NCI-H526 (cell line): Measurements from ENCODE around the gene TAC3.
"Not testable (repeated sequence)": the region's sequence is repeated elsewhere in the genome, so short reads cannot be mapped to it uniquely, and the experiment has no call there.

ENCODE experiments used
- DNase-seq, 2 experiments: peaks; one replicate each; lab custom pipeline; 2025; lab: John Stamatoyannopoulos, UW

TAC3 gene

DNA sequence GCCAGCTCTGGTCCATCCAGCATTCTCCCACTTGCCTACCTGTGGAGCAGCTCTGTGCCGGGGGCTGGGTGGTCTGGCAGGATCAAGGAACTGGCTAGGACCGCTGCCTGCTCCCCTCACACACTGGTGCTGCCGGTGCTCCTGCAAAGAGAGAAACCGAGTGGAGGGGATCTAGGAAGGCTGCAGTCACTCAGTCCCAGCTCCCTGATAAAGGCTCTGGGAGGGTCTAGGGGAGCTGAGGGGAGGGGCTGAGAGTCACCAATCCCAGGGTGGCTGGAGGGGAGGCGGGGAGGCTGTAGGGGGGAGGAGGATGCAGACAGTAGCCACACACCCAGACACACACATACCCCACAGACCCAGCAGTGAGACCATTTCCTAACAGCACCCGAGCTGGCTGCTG is at the start of gene TAC3:
TSS of gene TAC3 (minus strand) at position 182 of the 400 bp plus-strand sequence. CDS start 732 bp downstream, outside the sequence.
- DNase-seq, result no peak

DNA sequence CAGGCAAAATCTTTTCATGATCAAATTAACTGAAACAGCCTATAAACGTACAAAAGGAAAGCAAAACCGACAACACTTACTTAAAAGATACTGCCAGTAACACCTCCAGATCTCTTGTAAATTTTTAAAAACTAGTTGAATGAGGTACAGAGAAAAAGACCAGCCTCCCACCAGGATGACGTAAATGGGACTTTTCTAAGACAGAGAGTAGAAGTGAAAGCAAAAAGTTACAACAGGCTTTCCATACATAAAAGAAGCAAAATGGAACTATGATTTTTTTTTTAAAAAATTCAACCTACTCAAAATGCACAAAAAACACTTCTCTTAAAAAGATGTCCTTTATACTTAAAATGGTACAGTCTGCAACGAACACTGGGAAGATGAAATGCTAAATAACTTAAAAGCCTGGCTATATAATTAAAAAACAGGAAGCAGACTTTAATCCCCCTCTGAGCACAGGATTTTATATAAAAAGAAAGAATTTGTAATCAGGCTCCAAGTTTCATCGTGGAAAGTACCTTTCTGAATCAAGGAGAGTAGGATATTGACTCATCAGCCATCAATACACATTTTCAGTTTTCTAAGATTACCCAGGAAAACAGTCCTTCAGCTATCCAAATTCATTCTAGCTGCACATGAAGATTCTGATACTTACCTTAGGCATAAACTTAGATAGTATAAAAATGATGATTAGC is 47.8 kb upstream of the TAC3 start:
- DNase-seq, result no peak

DNA sequence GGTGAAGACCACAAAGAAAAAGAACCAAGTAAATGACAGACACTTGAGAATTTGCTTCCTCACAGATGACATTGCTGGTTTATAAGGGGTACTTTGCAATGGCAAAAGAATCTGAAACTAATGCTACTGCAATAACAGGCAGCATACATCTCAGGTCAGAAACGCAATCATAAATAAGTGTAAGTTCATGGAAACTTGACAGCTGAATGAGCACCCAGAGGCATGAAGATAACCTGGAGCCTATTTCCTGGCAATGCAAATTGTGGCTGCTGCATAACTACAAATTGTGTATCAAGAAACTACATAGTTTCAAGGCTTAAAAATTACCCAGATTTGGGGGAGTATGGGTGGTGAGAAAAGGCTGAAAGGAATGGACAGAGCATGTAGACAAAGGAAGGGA is 42.1 kb upstream of the TAC3 start:
- DNase-seq, result no peak

DNA sequence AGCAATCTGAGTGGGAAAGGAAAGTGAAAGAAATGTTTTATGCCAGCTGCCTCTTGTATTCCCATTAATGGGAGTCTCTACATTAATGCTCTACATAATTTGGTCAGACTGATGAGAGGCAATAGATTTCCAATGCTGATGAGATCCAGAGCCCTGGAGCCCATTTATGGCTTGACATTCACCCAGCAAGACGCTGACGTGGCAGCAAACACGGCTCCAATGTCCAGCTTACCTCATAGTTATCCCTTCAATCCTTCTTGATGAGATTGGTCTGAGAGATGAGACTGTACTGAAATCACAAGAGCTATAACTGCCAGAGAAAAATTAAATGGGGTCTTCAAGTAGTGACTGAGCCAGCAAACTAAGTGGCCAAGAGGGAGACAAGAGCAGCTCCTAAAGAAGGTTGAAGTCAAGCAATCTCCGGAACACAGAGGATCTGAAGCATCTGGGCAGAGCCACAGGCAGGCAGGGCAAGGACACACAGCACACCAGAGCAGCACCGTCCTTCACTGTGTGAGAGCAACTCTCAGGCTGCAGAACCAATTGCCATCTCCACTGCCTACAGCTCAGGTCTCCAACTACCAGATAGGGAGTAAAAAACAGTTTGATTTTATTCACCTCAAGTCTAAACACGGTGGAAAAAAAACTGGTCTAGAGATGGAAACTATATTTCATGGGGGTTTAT is 40.9 kb upstream of the TAC3 start:
- no peak for DNase-seq

DNA sequence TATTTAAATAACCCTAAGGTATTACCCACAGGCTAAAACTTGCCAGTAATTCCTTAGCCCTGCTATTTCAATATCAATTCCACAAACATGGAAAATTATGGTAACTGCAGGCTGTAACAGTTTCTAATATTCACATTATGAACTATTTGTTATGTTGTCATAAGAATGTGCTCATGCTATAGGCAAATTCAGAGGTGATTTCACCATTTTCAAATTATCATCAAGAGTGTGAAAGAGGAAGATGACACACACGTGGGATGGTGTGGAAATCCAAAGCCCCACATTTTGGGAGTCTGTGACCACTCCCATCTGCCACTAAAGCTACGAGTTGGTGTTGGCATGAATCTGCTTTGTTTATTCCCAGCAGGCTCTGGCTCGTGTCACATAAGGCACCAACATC is 39.5 kb upstream of the TAC3 start:
- DNase-seq, result no peak

DNA sequence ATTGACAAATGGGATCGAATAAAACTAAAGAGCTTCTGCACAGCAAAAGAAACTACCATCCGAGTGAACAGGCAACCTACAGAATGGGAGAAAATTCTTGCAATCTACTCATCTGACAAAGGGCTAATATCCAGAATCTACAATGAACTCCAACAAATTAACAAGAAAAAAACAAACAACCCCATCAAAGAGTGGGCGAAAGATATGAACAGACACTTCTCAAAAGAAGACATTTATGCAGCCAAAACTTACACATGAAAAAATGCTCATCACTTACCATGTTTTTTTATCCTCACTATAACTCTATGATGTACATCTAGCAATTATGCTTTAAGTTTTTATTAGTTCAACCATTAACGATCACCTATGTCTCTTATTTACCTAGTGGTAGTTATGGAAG is 37.6 kb upstream of the TAC3 start:
- DNase-seq, result not testable (repeated sequence)

DNA sequence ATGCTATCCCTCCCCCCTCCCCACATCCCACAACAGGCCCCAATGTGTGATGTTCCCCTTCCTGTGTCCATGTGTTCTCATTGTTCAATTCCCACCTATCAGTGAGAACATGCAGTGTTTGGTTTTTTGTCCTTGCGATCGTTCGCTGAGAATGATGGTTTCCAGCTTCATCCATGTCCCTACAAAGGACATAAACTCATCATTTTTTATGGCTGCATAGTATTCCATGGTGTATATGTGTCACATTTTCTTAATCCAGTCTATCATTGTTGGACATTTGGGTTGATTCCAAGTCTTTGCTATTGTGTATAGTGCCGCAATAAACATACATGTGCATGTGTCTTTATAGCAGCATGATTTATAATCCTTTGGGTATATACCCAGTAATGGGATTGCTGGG is 36.8 kb upstream of the TAC3 start:
- not testable (repeated sequence) for DNase-seq

DNA sequence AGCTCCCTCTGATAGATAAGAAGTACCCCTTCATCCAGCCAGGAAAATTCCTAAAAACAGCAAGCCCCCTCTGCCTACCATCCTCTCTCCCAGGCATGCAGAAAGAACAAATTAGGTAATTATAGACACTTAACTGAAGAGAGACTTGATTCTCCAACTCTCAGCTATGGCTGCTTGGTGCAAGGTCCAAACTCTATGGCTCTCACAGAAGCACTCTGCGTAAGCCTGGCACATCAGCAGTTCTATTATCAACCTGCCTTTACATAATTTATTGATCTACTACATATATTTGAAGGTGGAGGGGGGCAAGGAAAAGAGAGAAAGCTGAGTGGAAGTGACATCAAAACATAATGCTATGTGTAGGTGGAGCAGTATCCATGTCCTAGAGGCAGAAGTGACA is 34.7 kb upstream of the TAC3 start:
- DNase-seq, result no peak

DNA sequence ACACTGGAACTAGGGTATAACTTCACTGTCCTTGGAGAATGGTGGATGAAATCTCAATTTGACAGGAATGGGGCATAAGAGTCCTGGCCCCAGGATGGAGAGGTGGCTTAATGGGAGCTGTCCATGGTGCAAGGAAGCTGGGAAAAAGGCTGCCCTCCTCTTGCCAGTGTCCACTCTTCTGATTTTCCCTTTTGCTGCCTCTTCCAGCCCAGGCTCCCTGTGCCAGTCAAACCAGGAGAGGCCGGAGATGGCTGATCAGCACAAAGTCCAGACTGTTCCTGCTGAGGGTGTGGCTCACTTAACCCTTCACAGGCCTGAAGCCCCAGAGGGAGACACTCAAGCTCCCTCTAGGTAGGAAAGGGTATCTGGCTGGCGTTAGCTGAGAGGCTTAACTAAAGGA is 33.6 kb upstream of the TAC3 start, which contains the start of gene MYO1A:
TSS of gene MYO1A (minus strand) at position 240 of the 400 bp plus-strand sequence. CDS start 1,806 bp downstream, outside the sequence.
- DNase-seq, result peak in 1 of 2 experiments; percentile 40

DNA sequence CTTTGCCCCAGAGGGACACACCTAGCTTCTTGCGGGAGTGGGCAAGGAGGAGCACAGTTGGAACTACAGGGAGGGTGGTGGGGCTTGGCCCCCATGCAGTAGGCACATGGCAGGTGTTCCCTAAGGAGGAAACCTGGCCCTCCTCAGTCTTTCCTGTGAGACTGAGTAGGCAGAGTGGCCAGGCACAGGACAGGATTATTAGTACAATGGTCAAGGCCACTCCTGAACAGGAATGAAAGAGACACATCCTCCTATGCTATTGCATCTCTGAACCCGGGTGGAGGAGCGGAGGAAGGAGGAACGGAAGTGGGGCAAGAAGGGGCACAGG is 32.8 kb upstream of the TAC3 start:
- DNase-seq, result no peak

DNA sequence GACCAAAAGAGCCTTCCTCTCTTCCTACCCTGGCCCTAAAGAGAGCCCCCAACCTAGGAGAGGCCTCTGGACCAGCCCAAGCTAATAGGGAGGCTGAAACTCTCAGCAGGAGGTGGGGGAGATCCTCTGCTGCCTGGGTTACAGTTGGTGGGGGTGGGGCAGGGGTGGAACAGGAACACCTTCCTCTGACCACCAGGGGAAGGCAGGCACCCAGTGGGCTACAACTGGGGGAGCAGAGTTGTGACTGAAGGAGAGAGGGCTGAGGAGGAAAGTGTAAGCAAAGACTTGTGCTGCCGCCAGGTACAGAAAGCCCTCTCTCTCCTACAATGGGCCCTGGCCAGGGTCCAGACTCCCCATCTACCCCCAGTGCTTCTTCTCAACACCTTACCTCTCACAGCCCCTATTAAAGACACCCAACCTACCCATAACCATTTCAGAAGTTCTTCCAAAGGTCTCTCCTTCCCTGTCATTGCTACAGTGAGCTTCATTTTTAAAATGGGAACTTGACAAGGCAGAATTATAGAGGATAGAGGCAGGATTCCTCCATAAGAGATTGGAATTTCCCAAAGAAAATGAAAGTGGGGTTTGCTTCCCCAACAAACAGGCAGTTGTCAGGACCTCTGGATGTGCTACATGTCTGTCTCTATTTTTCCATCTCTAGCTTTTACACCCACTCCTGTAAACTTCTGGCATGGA is 32.2 kb upstream of the TAC3 start:
- no peak for DNase-seq

DNA sequence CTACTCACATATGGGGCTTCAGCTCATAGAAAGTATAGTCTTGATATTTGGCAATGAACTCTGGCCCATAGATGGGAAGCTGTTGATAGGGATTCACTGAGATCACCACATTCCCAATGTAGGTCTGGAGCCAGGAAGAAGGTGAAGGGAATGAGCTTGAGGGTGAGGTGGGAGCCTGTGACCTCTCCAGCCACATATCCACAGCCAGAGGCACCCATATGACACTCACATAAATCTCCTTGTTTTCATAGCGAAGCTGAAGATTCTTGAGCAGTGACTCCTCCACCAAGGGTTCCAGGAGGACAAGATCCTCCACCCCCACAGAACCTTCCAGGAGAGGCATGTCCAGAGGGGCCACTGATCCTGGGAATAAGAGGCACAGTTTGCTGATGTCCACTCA is 31.7 kb upstream of the TAC3 start:
- DNase-seq, result no peak

DNA sequence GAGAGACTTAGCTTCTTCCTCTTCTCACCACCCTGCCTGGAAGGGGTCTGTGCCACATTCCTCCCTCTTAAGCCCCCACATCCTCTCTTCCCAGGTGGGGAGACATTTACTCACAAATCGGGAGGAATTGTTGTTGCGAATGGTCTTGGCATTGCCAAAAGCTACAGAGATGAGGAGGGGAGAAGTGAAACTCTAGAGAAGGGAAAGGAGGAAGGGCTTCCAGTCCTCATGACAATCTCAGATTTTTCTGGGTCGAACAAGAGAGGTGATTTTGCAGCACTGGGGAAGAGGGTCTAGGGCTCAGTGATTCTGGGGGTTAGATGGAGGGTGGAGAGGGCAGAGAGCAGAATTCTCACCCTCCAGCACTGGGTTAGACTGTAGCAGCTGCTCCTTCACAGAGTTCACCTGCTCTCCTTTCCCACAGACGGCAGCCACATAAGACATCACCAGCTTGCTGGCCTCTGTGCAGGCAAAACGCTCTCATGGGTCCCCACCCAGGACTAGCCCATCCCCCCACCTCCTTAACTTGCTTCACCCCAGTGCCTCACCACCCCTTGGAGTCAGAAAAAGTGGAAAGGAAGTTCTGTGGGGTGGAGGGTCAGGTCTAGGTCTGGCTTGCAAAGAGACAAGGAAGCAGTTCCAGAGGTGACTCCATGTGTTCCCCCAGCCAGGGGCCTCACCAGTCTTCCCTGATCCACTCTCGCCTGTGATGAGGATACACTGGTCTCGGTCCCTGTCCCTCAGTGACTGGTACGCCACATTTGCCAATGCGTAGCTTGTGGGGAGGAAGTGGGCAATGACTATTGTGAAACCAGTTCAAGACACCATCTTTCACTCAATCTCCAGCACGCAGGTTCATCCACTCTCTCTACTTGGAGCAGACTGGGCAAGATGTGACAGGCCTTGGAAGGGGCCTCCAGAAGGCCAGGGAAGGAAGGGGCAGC is 30.9 kb upstream of the TAC3 start:
- DNase-seq, result no peak

DNA sequence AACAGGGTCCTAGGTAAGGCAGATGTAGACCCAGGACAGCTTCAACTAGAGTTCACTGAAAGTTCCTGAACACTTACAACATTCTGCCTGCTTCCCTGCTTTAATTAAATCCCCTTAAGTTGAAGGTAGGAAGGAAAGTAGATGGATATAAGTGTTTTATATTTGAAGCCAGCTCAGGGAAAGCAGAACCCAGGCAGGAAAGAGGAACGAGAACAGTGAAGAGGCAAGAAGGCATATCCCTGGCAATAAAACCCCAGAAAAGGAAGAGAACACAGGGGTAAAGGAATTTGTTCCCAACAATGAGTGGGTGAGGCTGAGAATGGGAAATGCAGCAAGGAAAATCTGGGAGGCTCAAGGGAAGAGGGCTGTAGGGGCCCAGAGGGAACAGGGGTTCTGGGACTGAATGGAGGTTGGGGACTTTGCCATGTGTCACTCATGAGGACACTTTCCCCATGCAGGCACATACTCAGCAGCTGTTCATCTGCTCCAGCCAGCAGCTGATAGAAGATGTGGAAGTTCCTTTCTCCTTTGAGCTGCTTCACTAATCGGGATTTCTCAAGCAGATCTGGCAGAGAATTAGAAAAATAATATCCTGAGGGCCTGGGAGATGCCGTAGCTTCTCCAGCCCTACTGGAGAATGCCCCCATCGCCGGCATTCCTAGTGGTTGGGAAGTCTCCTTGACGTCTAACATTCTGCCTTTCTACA is 29.9 kb upstream of the TAC3 start:
- DNase-seq, result no peak

DNA sequence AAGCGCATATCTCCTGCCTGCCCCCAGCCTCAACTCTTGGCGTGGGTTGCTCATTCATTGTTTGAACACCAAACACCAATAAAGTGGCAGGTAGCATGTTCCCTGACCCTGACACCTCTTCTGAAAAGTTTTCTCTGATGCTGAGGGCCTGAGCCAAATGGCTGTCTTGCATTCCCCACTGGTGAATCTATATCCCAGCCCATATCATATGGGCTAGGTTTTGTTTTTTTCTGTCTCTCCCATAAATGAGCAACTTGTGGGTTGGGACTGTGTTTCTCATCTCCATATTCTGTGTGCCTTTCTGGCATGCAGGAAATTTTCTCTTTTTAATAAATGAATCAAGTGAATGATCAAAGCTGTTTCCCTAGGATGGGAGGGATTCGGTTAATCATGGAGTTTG is 28.6 kb upstream of the TAC3 start:
- DNase-seq, result no peak

DNA sequence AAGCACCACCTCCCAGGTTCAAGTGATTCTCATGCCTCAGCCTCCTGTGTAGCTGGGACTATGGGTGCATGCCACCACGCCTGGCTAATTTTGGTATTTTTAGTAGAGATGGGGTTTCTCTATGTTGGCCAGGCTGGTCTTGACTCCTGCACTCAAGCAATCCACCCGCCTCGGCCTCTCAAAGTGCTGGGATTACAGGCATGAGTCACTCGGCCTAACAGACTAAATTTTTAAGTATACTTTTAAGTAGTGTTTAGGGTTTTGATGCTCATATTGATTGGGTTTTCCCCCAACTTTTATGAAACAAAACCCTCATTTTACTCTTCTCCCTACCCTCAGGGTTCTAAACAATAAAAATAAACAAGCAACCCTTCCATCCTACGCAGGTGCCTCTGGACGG is 28.1 kb upstream of the TAC3 start:
- no peak for DNase-seq

DNA sequence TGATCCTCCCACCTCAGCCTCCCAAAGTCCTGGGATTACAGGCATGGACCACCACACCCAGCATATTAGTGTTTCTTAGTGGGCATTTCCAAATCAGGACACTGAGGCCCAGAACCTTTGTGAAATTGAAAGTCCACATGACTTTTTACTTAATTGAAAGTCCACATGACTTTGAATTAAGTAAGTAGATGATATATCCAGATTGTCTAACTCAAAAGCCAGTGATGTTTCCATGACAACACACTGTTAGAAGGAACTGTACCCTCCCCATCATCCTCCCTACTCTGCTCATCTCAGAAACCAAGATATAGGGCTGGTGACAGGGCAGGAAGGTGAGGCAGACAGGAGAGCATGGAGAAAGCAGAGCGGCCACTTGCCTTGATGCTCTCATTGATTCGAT is 26.4 kb upstream of the TAC3 start:
- DNase-seq, result no peak

DNA sequence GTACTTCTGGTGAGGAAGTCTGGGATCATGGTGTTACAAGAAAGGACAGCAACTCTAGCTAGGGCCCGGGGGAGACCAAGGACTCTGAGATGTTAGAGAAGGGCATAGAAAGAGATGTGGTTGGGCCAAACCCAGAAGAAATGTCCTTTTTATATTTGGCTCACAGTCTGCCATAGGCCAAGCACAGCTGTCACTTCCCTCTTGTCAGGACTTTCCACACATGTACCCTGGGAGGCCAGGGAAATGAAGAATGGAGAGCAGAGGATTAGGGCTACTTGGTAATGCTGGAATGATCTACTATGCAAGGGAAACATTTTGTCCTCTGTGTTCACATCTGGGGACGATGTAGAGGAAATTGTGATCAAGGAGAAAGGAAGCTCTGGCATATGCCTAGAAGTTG is 24.4 kb upstream of the TAC3 start:
- DNase-seq, result no peak

DNA sequence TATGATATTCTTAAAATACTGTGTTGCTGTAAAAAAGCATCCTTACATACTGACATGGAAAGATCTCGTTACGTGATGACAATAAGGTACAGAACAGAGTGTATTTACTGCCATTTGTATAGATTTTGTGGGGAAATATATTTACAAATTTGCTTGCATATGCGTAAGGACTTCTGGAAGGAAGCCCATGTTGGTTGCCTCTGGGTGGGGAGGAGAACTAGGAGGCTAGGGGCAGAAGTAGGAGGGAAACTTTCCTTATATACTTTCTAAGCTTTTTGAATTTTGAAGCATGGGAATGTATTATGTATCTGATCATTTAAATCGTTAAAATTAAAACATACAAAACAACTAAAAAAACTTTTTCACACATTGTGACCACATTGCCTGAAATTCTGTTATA is 23.9 kb upstream of the TAC3 start:
- no peak for DNase-seq

DNA sequence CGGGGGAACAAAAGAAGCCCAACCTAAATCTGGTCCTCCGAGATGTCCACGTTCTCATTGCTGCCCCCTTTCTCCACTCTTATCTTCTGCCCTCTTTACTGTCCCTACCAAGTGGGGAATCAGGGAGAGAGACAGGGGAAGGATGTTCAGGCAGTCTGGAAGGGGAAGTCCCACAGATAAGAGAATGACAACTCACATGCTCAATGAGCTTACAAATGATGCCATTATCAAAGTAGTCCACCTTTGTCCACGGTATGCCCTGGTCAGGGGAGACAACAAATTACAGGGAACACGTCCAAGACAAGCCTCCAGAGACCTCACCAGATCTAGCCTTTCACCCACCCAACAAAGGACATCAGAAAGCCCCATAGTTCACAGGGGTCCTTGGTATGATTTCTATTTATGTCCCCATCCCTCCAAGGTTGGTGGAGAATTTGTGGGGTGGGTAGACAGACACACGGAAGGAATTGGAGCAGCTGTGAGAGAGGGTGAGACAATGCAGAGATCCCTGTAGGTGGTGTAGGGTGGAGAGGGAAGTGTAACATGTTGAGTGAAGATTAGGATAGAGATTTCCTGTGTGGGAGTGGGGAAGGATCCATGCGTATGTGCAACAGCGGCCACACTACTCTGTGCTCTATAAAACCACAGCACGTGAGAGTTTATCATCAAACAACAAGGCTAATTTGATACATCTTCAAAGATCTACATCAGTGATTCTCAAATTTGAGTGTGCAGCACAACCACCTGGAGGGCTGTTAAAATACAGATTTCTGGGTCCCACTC is 22.9 kb upstream of the TAC3 start:
- no peak for DNase-seq

DNA sequence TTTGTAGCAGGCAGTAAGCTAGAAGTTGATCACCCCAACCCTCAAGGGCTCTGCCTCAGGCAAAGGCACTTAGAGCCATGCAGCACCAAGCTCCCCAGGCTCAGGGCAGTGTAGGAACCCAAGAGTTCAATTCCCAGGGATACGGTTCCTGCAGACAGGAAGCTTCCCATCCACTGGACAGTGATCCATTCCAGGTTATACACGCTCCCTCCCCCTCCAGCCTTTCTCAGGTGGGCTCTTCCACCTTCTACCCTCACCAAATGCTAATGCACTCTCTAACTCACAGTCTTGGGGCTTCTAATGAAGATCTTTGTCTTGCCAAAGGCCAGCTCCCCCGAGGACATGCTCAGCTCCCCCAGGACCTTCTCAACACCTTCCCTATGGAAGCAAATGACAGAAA is 20.9 kb upstream of the TAC3 start:
- DNase-seq, result no peak
